MM.1S (cell line): ENCODE measurements around the gene WWTR1.

ENCODE experiments used
- EZH2 ChIP-seq: fragments of 300-600 bp; sonication (generic); optimal IDR thresholded peaks from 2 replicates; pipeline ENCODE3; 2017; ENCODE audit warnings: low read depth, mild to moderate bottlenecking, antibody characterized with exemption, low read length, mixed read lengths
- EZH2phosphoT487 ChIP-seq: fragments of 300-600 bp; sonication (generic); IDR thresholded peaks from 2 replicates; pipeline ENCODE4 v1.6.1; 2018; ENCODE audit warnings: antibody characterized with exemption, low read length
- TF ChIP-seq, protein P1 (sequence below): fragments of 300-600 bp; sonication (generic); IDR thresholded peaks from 2 replicates; pipeline ENCODE4 v1.5.1; 2016; ENCODE audit warnings: antibody characterized with exemption, low read length, mixed read lengths

DNA sequence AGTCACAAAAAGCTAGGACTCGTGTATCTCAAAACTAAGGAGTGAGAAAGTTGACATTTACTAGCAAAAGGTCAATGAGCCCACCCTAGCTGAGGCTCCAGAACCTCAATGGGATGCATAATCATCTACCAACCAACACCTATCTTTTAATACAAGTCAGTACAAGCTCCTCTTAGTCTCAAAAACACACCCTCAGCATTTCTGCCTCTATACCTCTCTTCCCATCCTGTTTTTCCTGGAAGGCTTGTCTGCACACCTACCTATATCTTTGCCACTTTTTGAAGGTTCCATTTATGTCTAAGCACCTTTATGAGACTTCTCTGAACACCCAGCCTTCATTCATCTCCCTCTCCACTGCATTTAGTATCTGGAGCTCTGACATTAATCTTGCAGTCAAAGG lies 10.0 kb downstream of the WWTR1 start:
- TF ChIP-seq, protein P1, sequence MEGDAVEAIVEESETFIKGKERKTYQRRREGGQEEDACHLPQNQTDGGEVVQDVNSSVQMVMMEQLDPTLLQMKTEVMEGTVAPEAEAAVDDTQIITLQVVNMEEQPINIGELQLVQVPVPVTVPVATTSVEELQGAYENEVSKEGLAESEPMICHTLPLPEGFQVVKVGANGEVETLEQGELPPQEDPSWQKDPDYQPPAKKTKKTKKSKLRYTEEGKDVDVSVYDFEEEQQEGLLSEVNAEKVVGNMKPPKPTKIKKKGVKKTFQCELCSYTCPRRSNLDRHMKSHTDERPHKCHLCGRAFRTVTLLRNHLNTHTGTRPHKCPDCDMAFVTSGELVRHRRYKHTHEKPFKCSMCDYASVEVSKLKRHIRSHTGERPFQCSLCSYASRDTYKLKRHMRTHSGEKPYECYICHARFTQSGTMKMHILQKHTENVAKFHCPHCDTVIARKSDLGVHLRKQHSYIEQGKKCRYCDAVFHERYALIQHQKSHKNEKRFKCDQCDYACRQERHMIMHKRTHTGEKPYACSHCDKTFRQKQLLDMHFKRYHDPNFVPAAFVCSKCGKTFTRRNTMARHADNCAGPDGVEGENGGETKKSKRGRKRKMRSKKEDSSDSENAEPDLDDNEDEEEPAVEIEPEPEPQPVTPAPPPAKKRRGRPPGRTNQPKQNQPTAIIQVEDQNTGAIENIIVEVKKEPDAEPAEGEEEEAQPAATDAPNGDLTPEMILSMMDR, result no peak
- TF ChIP-seq EZH2phosphoT487 (no peak), EZH2 (no peak)
